ENCODE results near the gene B9D2.

DNA sequence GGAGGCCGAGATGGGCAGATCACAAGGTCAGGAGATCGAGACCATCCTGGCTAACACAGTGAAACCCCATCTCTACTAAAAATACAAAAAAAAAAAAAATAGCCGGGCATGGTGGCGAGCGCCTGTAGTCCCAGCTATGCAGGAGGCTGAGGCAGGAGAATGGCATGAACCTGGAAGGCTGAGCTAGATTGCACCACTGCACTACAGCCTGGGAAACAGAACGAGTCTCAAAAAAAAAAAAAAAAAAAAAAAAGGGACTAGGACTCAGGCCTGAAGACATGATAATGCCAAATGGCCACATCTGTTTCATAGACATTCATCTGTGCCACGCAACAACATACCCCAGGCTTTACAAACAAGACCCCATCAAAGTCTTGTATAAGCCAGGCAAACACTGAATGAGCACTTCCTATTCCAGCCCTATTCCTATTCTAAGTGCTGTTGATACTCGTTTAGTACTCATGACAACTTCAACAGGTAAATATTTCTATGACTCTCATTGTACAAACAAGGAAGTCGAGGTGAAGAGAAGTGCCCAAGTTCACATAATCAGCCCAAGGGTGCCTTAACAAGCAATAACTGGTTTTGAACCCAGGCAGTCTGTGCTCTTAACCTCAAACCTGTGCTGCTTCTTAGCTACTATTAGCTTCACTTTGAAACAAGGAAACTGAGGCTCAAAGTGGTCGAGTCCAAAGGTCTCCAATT is 1.7 kb downstream of the B9D2 start:
- TF ChIP-seq, protein P1, sequence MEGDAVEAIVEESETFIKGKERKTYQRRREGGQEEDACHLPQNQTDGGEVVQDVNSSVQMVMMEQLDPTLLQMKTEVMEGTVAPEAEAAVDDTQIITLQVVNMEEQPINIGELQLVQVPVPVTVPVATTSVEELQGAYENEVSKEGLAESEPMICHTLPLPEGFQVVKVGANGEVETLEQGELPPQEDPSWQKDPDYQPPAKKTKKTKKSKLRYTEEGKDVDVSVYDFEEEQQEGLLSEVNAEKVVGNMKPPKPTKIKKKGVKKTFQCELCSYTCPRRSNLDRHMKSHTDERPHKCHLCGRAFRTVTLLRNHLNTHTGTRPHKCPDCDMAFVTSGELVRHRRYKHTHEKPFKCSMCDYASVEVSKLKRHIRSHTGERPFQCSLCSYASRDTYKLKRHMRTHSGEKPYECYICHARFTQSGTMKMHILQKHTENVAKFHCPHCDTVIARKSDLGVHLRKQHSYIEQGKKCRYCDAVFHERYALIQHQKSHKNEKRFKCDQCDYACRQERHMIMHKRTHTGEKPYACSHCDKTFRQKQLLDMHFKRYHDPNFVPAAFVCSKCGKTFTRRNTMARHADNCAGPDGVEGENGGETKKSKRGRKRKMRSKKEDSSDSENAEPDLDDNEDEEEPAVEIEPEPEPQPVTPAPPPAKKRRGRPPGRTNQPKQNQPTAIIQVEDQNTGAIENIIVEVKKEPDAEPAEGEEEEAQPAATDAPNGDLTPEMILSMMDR (IDR thresholded peaks at IDR 0.05; ENCODE audit: insufficient read depth, low read depth, low read length): no peak
- TF ChIP-seq EZH2 (IDR thresholded peaks at IDR 0.05; ENCODE audit: insufficient read depth, low read length): no peak
